ENCODE data around the gene FOXP1. TPM values are rescaled to one million over a fixed set of nuclear protein-coding genes. Genes with fewer than 3 reads are reported as not detected.

Gene FOXP1
- polyA plus RNA-seq, 1 donor (not counting 4 experiments of a cell fraction or from before 2014, with no cell fraction given) = 14.6 TPM

DNA sequence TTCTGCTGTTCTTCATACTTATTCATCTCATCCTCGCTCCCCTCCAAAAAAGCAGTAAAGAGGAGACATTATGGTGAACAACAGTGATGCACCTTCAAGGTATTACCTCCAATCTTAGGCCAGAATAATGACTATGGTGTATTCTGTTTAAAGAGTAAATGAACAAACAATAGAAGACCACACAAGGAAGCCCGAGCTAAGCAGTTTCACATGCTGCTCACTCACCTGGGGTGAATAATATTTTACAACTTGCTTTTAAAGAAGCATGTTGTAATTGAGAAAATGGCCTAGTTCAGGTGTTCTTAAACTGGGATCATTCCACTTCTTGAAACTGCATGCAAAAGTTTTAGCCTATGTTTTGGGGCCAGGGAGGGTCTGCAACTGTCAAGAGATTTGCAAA, 581.2 kb downstream of the FOXP1 start:
- Histone ChIP-seq H3K9me3 (ENCODE audit: control insufficient read depth, low read depth, low read length) (no peaks in the 10 kb centered on the region), H3K27ac (ENCODE audit: control insufficient read depth, insufficient read depth, low read length) (no peak overlapping the region), H3K36me3 (ENCODE audit: control insufficient read depth in 2 of 2, extremely low read depth in 1 of 2, insufficient read depth in 2 of 2, low read length in 2 of 2) (peaks cover 0 to 4% of the 10 kb centered on the region in 2 experiments), H3K4me2 (ENCODE audit: control insufficient read depth, extremely low read depth, insufficient read depth, low read depth, low read length) (no peak overlapping the region), H4K20me1 (ENCODE audit: control insufficient read depth, extremely low read depth, insufficient read depth, low read length) (no peaks in the 10 kb centered on the region), H3K79me2 (ENCODE audit: control insufficient read depth, insufficient read depth, low read length) (peaks cover 22% of the 10 kb centered on the region), H3K4me3 (ENCODE audit: control insufficient read depth in 2 of 3, extremely low read depth in 1 of 3, insufficient read depth in 2 of 3, low read depth in 1 of 3, low read length in 3 of 3) (no peak overlapping the region), H2AFZ (ENCODE audit: control insufficient read depth, low read length) (no peak overlapping the region), H3K9me1 (ENCODE audit: control insufficient read depth, extremely low read depth, insufficient read depth, low read length) (no peaks in the 10 kb centered on the region), H3K27me3 (ENCODE audit: control insufficient read depth, extremely low read depth, insufficient read depth, low read length) (no peaks in the 10 kb centered on the region), H3K4me1 (ENCODE audit: control insufficient read depth, extremely low read depth, insufficient read depth, low read length) (peaks cover 14% of the 10 kb centered on the region), H3K9ac (ENCODE audit: control insufficient read depth, extremely low read depth, insufficient read depth, low read length) (no peak overlapping the region)
- peak; percentile 29 for FAIRE-seq
- DNase-seq (ENCODE audit: low read depth, low spot score) = no peak
- TF ChIP-seq EZH2 (IDR thresholded peaks at IDR 0.05; ENCODE audit: low read length) = no peak
- TF ChIP-seq, protein P1, sequence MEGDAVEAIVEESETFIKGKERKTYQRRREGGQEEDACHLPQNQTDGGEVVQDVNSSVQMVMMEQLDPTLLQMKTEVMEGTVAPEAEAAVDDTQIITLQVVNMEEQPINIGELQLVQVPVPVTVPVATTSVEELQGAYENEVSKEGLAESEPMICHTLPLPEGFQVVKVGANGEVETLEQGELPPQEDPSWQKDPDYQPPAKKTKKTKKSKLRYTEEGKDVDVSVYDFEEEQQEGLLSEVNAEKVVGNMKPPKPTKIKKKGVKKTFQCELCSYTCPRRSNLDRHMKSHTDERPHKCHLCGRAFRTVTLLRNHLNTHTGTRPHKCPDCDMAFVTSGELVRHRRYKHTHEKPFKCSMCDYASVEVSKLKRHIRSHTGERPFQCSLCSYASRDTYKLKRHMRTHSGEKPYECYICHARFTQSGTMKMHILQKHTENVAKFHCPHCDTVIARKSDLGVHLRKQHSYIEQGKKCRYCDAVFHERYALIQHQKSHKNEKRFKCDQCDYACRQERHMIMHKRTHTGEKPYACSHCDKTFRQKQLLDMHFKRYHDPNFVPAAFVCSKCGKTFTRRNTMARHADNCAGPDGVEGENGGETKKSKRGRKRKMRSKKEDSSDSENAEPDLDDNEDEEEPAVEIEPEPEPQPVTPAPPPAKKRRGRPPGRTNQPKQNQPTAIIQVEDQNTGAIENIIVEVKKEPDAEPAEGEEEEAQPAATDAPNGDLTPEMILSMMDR (optimal IDR thresholded peaks at IDR 0.05 in 1 of 3, IDR thresholded peaks at IDR 0.05 in 1 of 3, conservative IDR thresholded peaks at IDR 0.05 in 1 of 3; ENCODE audit: extremely low read depth in 1 of 3, insufficient read depth in 2 of 3, low read length in 3 of 3) = no peak
- dilution Hi-C loops (cut with MboI; ENCODE audit: extremely low pct_ligation_motif_present, low sequenced_read_pairs) = no loop called here

GRCh38 chr3:71001303-71001830, 582.2 kb downstream of the FOXP1 start:
- no peak overlapping the region for H3K27ac ChIP-seq (ENCODE audit: control insufficient read depth, insufficient read depth, low read length)
- peaks cover 4% of the 10 kb centered on the region for H3K4me1 ChIP-seq (ENCODE audit: control insufficient read depth, extremely low read depth, insufficient read depth, low read length)
- H4K20me1 ChIP-seq (ENCODE audit: control insufficient read depth, extremely low read depth, insufficient read depth, low read length) = no peaks in the 10 kb centered on the region
- no peak for FAIRE-seq
- peaks cover 20% of the 10 kb centered on the region for H3K79me2 ChIP-seq (ENCODE audit: control insufficient read depth, insufficient read depth, low read length)
- H3K9me1 ChIP-seq (ENCODE audit: control insufficient read depth, extremely low read depth, insufficient read depth, low read length) = no peaks in the 10 kb centered on the region
- peaks cover 0 to 10% of the 10 kb centered on the region in 2 experiments for H3K36me3 ChIP-seq (ENCODE audit: control insufficient read depth in 2 of 2, extremely low read depth in 1 of 2, insufficient read depth in 2 of 2, low read length in 2 of 2)
- H2AFZ ChIP-seq (ENCODE audit: control insufficient read depth, low read length) = no peak overlapping the region
- no peak overlapping the region for H3K4me3 ChIP-seq (ENCODE audit: control insufficient read depth in 2 of 3, extremely low read depth in 1 of 3, insufficient read depth in 2 of 3, low read depth in 1 of 3, low read length in 3 of 3)
- DNase-seq (ENCODE audit: low read depth, low spot score) = no peak
- dilution Hi-C loops (cut with MboI; ENCODE audit: extremely low pct_ligation_motif_present, low sequenced_read_pairs) = no loop called here
- H3K4me2 ChIP-seq (ENCODE audit: control insufficient read depth, extremely low read depth, insufficient read depth, low read depth, low read length) = no peak overlapping the region
- H3K9ac ChIP-seq (ENCODE audit: control insufficient read depth, extremely low read depth, insufficient read depth, low read length) = no peak overlapping the region
- TF ChIP-seq EZH2 (IDR thresholded peaks at IDR 0.05; ENCODE audit: low read length) = no peak
- TF ChIP-seq, protein P1 (optimal IDR thresholded peaks at IDR 0.05 in 1 of 3, IDR thresholded peaks at IDR 0.05 in 1 of 3, conservative IDR thresholded peaks at IDR 0.05 in 1 of 3; ENCODE audit: extremely low read depth in 1 of 3, insufficient read depth in 2 of 3, low read length in 3 of 3) = no peak
- H3K27me3 ChIP-seq (ENCODE audit: control insufficient read depth, extremely low read depth, insufficient read depth, low read length) = no peaks in the 10 kb centered on the region
- no peaks in the 10 kb centered on the region for H3K9me3 ChIP-seq (ENCODE audit: control insufficient read depth, low read depth, low read length)

Measured in keratinocyte (primary cell).